Posterior vena cava (tissue), 2 donors: ENCODE measurements around the gene TRIM7. TPM values are rescaled to one million over a fixed set of nuclear protein-coding genes. Genes with fewer than 3 reads are reported as not detected.
"Not testable (repeated sequence)": the region's sequence is repeated elsewhere in the genome, so short reads cannot be mapped to it uniquely, and the experiment has no call there.

Experiments used
- DNase-seq: peaks from one replicate; pipeline ENCODE4 v3.0.0-alpha.2; 2020; ENCODE audit warnings: low spot score
- intact Hi-C, 2 donors: fragments of 100-400 bp; cut with DNase I; formaldehyde crosslinking; loops; one replicate each; pipeline versions ENCODE4 v1.14.1 to v1.14.2; 2022 to 2023
- total RNA-seq, 2 donors: library from RNA; stranded (reverse); fragmentation: NEBNext Ultra II Directional; extraction: Animal tissue kit (Norgen Biotek cat#: 25700); gene quantifications; one replicate each; pipeline ENCODE4 v1.2.1, GENCODE V29; 2021
- donor health status: DM: yes; HTN: yes; CAD: no.
- donor health status: DM: yes; HTN: yes; CAD: no.

TRIM7 gene
- total RNA-seq, 2 donors from 2014 or later: 3.1 to 3.5 TPM

DNA sequence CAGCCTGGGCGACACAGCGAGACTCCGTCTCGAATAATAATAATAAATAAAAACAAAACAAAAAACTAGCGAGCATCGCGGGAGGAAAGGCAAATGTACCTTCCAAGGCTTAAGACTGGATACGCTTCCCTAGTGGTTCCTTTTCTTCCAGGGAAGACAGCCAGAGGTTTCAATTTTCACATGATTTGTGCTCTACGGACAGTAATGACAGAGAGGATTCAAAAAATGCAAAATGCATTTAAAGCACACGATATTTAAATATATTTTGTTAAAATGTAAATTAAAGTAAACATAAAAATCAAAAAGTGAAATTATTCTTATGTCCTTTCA, 13.8 kb upstream of the TRIM7 start:
- intact Hi-C loops: no loop called here
- no peak for DNase-seq

DNA sequence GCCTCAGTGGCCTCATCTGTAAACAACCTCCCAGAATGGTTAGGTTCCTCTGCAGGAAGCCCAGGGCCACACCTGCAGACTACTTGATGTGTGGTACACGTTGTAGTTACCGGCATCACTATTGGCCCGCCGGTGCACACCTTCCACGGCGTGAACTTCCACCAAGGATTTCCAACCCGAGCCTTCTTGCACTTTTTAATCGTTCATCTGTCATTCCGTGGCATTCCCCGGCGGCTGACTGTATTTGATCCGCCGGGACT, 12.7 kb upstream of the TRIM7 start:
- intact Hi-C loops: no loop called here
- DNase-seq: peak; percentile 48

DNA sequence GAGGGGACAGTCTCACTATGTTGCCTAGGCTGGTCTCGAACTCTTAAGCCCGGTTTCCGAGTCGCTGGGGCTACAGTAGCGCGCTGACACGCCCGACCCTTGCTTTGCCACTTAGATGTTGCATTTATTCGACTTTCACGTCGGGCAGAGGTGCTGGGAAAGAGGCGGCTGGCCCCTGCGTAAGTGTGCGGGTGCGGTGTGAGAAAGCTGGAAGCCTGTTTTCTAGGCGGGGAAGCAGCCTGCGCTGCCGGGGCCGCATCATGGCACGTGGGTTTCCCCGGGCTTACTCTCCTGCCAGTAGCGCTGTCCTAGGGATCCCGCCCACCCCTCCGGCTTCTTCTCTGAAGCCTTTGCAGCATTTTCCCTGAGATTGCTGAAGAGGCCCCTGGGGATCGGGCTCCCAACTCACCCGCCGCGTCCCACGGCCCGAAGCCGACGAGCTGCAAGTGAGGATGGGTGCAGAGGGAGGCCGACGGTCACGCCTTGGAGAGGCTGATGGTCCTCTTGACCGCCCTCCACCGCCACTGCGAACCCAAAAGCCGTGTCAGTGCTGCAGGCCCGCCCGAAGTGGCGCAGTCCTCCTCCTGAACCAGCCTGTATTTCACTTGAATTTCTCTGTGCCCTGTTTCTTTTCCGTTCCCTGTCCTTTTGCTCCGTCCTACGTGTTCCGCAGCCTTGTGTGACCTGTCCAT, 12.3 kb upstream of the TRIM7 start:
- intact Hi-C loops: no loop called here

DNA sequence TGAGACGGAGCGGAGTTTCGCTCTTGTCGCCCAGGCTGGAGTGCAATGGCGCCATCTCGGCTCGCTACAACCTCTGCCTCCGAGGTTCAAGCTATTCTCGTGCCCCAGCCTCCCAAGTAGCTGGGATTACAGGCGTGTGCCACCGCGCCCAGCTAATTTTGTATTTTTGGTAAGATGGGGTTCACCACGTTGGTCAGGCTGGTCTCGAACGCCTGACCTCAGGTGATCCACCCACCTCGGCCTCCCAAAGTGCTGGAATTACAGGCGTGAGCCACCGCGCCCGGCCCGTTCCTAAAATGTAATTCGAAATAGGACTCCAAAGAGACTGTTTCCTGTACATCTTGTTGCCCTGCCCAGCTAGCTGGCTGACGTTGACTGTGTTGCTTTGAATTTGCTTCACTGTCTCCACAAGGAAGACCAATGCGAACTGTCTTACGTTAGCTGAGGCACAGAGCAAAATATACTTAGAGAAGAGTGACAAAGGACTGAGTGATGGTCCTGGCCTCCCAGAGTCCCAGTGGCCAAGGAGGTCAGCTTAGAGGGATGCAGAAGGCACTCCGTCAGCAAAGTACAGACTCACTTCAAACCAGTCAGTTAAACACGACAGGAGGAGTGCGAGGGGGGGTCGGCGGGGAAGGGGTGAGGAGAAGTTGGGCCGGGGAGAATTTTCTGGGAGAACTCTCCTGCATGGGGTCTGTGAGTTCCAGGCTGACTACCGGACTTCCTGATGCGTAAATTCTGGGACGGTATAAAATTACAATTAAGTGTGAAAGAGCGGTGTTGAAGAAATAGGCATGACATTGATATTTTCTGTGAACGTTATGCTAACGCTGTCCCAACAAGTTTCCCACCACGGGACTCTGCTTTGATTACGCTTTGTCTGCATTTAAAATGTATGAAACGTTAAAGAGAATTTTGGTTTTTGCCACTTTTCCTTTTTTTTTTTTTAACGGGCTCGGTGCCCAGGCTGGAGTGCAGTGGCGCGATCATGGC, 11.3 kb upstream of the TRIM7 start:
- intact Hi-C loops: no loop called here
- peak; percentile 72 for DNase-seq

More for the DNA sequence above, 12.3 kb upstream of the TRIM7 start:
- peak; percentile 86 for DNase-seq

DNA sequence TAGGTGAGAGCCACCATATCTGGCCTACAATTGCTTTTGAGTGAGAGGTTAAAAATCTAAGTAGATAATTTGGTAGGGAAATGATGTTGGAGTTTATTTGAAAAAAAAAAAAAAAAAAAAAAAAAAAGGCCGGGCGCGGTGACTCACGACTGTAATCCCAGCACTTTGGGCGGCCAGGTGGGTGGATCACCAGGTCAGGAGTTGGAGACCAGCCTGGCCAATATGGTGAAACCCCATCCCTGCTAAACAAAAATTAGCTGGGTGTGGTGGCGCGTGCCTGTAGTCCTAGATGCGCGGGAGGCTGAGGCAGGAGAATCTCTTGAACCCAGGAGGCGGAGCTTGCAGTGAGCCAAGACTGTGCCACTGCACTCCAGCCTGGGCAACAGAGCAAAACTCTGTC, 9.3 kb upstream of the TRIM7 start:
- peak; percentile 30 for DNase-seq
- intact Hi-C loops: not testable (repeated sequence)

DNA sequence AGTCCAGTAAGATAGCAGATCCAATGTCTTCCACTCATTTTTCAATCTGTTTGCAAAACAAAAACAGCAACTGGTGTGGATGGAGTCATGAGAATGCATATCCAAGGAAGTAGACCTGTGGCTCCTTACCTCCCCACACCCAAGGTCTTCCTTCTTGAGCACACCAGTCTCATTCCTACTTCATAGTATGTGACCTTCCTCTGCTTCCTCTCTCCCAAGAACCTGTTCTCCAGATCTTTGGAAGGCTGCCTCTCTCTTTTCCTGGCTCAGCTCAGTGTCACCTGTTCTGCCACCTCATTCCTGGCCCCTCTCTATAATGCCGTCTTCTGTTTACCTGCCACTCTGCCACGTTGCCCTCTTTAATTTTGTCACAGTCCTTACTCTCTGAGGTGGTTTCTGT, 7.9 kb upstream of the TRIM7 start:
- peak; percentile 1 for DNase-seq
- intact Hi-C loops: no loop called here

DNA sequence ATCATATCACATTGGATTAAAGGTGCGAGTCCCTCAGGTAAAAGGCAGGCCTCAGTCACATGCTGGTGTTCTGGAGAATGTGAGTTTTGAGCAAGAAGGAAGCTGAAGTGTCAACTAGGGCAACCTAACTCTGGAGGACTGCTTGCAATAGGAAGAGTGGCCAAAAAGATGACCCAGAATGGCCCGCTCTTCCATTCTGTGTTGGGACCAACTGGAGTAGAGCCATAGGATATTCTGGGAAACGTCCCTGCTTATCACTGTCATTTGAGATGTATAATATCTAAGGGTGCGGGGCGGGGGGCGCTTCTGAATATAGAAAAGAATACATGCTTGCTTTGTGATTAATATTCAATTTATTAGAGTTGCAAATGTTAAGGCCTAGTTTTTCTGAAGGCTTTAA, 7.1 kb upstream of the TRIM7 start:
- intact Hi-C loops: no loop called here
- DNase-seq: peak; percentile 5

DNA sequence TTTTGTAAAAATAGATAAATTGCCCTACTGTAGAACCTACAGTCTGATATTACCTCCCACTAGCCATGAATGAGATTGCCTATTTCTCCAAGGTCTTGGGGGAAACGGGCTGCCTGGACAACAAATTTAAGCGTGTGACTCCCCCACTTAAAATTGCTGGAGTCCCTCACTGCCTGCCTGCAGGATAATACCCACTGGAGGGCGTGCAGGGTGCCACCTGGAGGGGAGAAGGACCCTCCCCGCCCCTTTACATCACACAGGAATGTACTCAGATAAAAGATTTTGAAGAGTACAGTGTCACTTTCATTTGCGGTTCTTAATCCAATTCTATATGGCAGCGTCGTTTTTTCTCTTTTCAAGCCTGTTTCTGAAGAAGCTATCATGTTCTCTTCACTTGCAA, 6.2 kb upstream of the TRIM7 start:
- DNase-seq: peak; percentile 15
- intact Hi-C loops: no loop called here

DNA sequence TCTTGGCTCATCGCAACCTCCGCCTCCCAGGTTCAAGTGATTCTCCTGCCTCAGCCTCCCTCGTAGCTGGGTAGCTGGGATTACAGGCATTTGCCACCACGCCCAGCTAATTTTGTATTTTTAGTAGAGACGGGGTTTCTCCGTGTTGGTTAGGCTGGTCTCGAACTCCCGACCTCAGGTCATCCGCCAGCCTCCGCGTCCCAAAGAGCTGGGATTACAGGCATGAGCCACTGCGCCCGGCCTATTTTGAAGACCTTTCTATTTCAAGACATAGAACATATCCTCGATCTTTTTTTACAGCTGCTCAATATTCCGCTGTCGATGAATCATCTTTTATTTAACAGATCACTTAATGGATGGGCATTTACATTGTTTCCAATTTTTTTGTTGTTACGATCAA, 5.7 kb upstream of the TRIM7 start:
- DNase-seq: peak; percentile 54
- intact Hi-C loops: not testable (repeated sequence)

DNA sequence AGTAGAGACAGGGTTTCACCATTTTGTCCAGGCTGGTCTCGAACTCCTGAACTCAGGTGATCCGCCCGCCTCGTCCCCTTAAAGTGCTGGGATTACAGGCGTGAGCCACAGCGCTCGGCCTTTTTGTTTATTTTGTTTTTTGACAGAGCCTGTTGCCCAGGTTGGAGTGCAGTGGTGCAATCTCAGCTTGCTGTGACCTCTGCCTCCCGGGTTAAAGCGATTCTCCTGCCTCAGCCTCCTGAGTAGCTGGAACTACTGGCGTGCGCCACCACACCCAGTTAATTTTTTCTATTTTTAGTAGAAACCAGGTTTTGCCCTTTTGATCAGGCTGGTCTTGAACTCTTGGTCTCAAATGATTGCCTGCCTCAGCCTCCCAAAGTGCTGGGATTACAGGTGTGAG, 5.2 kb upstream of the TRIM7 start:
- intact Hi-C loops, DNase-seq: not testable (repeated sequence)

DNA sequence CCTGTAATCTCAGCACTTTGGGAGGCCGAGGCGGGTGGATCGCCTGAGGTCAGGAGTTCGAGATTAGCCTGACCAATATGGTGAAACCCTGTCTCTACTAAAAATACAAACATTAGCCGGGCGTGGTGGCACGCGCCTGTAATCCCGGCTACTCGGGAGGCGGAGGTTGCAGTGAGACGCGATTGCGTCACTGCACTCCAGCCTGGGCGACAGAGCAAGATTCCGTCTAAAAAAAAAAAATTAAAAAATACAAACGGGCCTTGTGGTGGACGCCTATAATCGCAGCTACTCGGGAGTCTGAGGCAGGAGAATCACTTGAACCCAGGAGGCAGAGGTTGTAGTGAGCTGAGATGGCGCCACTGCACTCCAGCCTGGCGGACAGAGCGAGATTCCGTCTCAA, 4.0 kb upstream of the TRIM7 start:
- intact Hi-C loops: not testable (repeated sequence)

DNA sequence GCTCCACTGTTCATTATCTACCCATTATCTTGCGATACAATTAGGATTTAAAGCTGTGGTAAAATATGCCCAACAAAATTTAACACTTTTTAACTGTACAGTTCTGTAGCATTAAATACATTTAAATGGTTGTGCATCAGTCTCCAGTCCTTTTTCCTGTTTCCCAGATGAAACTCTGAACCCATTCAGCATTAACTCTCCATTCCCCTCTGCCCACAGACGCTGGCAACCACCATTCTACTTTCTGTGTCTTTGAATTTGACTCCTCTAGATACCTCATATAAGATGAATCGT, 2.9 kb upstream of the TRIM7 start:
- intact Hi-C loops: loop anchor here in 1 of 2 donors (2.0 kb wide), 1 partner anchor 17 kb away; no protein-coding TSS in a partner anchor
- peak; percentile 5 for DNase-seq

More for the DNA sequence above, 4.0 kb upstream of the TRIM7 start:
- DNase-seq: peak; percentile 36

DNA sequence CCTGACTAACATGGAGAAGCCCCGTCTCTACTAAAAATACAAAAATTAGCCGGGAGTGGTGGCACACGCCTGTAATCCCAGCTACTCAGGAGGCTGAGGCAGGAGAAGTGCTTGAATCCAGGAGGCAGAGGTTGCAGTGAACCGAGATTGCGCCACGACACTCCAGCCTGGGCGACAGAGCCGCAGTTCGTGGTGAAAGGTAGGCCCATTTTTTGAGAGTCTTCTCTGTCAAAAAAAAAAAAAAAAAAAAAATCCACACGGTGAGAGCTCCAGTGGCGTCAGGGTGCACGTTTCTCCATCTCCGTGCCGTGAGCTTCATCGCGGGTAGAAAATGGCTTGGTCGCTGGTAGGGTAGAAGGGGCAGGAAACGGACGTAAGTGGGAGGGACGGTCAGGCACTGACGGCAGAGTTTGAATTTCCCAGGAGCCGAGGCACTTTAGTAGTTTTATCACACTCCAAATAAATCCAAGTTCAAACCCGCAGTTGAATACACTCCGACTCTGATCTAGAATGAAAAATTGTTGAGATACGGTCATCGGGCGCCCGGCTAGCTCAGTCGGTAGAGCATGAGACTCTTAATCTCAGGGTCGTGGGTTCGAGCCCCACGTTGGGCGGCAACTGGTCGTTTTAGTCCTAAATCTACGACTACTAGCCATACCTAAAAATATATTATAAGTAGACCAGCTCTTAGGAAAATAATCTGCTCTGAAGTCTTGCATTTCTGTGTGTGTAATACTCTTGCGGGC, 2.4 kb upstream of the TRIM7 start:
- intact Hi-C loops: loop anchor here in 1 of 2 donors (2.0 kb wide), 1 partner anchor 17 kb away; no protein-coding TSS in a partner anchor
- DNase-seq: peak; percentile 91

DNA sequence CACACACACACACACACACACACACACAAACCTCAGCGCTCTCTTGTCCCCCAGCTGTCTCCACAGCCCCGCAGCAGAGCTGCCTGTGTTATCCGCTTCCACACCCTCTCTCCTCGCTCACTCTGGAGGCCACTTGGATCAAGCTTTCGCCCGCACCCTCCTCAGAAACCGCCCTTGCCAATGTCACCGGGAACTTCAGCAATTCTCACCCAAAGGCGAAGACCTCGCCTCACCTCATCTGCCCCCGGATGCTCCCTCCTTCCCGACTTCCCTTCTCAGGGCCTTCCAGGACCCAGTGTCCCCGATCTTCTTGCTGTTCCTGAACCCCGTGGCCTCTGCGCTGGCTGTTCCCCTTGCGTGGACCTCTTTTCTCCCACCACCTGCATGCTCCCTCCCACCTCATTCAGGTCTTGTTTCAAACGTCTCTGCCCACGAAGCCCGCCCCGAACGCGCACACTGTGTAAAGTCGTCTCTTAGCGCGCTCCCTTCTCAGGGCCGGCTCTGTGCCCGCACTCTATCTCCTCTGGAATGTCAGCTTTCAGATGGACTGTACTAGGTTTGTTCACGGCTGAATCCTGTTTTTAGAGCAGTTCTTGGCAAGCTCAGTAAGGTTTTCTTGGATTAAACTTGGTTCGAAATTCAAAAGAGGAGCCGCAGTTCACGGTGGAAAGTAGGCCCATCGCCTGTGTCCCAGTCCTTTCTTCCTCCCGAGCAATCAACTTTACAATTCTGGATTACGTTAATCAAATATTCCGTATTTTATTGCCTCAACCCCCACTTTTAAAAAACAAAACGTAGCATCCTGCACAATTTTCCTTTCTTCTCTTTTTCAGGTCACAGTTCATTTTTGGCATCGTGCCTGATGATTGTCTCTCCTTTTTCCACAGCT, 1.0 kb upstream of the TRIM7 start:
- intact Hi-C loops: loop anchor here in 1 of 2 donors (2.0 kb wide), 1 partner anchor 15 kb away; no protein-coding TSS in a partner anchor
- peak; percentile 79 for DNase-seq

DNA sequence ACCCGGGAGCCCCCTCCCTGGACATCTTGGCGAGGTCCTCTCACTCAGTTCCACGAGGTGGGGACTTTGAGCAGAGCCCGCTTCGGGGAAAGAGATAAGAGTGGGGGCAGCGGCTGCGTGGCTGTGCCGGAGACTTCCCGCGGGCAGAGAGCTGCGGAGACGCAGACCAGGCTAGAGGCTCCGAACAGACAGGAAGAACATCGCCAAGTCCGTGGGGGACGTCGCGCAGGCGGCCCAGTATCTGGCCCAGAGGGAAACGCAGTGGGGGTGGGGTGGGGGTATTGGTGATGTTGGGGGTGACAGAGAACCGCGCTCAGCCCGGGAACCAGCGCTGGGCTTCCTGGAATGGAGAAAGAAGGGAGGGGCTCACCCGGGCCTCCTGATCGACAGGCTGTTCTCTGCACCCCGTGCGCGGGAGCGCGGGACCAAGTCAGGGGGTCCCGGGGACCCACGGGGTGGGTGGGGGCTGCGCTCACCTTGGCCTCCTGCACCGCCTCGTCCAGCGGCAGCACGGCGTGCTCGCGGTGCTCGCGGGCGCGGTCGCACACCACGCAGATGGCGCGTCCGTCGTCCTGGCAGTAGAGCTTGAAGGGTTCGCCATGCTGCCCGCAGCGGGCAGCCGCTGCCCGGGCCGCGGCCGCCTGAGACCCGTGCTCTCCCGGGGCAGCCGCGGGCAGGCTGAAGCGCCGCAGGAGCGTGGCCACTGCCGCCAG, 727 bp downstream of the TRIM7 start:
- peak; percentile 72 for DNase-seq
- intact Hi-C loops: no loop called here

DNA sequence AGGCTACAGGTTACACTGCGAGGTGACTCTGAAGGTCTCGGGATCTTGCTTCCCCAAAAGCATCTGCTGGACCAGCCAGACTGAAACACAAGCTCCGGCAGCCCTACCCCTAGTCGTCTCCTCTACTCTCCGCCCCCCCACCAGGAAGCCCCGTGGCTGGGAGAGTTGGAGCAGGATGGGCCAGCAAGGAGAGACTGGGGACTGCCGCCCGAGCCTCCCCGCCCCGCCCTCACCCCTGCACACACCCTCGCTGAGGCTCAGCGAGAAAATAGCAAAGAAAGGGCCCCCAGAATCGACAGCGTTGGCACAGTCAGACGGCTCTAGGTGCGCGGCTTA, 1.3 kb downstream of the TRIM7 start:
- DNase-seq: peak; percentile 81
- intact Hi-C loops: no loop called here

DNA sequence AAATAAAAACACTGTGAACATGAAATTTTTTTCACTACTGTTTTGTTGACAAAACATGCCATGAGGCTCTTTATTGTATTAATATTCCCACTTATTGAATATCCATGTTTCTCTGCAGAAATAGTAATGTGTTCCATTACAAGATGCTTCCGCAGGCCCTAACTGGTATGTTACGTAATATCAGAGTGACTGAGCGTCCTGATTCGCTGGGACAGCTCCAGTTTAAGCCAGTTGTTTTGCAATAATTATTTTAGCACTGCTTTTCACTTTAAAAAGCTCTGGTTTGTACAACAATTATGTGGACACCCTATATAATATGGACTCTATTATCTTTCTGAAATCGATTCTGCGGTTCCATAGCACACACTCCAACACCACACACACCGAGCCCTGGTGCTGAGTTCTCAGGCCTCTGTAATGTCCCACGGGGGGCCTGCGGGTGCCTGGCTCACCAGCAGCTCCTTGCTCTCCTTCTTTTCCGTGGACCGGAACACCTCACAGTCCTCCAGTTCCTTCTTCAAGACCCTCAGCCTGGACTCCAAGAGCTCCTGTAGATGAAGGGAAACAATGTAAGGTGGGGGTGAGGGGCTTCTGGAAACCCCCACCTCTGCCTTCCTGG, 1.8 kb downstream of the TRIM7 start:
- DNase-seq: peak; percentile 76
- intact Hi-C loops: no loop called here

DNA sequence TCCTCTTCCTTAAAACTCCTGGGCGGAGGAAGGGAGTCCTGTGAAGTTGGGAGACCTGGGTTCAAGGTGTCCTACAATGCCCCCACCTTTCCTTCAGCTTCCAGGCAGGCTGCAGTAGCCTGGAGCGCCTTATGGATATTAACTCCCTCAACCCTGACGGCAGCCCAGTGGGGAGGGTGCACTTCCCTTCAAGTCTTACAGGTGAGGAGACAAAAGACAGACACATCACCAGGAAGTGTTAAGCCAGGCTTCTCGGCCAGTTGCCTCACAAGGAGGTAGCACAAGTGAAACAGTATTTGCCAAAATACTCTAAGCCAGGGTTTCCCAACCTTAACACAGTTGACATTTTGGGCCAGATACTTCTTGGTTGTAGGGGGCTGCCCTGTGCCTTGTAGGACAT, 4.2 kb downstream of the TRIM7 start:
- intact Hi-C loops: no loop called here
- peak; percentile 40 for DNase-seq
